ENCODE results near the gene MLST8. TPM values are rescaled to one million over a fixed set of nuclear protein-coding genes. Genes with fewer than 3 reads are reported as not detected.

MLST8 gene
- total and polyA plus RNA-seq, 2 of the 8 experiments (the other 6 are each of a cell fraction or from before 2014, with no cell fraction given), result 67.6 to 321 TPM

- TF ChIP-seq KDM1A (IDR thresholded peaks at IDR 0.05; ENCODE audit: borderline replicate concordance, low read length), result no peak
Observed at GRCh38 chr16:2228161-2228824, 23.0 kb downstream of the MLST8 start (continued).

Data from H1 (cell line).